ENCODE data around the gene POU5F1.

- TF ChIP-seq CTCF (IDR thresholded peaks at IDR 0.05) = no peak
- TF ChIP-seq POLR2A (IDR thresholded peaks at IDR 0.05) = no peak
Observed at GRCh38 chr6:31204751-31205145, 34.3 kb upstream of the POU5F1 start.
